GOT3 (cell line): ENCODE data around the gene MTHFD1L.
"Not testable (repeated sequence)": the region's sequence is repeated elsewhere in the genome, so short reads cannot be mapped to it uniquely, and the experiment has no call there.

Source experiments
- DNase-seq: peaks from one replicate; lab custom pipeline; 2025; ENCODE audit warnings: mixed read lengths; lab: John Stamatoyannopoulos, UW

Gene MTHFD1L

GRCh38 chr6:151041686-151042085, 176.2 kb downstream of the MTHFD1L start:
- no peak for DNase-seq

DNA sequence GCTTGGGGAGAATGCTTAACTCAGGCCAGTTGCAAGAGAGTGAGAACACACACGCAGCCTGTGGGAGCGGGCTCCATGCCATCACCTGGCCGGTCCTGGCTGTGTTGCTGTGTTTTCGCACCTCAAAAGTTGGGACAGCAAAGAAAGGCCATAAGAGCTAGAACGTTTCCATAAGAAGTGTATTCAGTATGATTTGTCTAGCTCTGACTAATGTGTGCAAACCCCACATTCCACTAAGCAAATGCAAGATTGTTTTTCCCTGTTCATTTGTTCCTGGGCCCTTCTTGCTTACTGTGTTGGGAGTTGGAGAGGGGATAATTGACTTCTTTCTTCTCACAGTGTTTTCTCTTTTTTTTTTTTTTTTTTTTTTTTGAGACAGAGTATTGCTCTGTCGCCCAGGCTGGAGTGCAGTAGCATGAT, 177.4 kb downstream of the MTHFD1L start:
- DNase-seq: not testable (repeated sequence)

- no peak for DNase-seq
Observed at GRCh38 chr6:151043944-151044343, 178.4 kb downstream of the MTHFD1L start.

- no peak for DNase-seq
Observed at GRCh38 chr6:151044465-151045441, 179.3 kb downstream of the MTHFD1L start.

- DNase-seq: not testable (repeated sequence)
Observed at GRCh38 chr6:151045511-151046222, 180.2 kb downstream of the MTHFD1L start.

GRCh38 chr6:151051164-151051563, 185.7 kb downstream of the MTHFD1L start:
- no peak for DNase-seq

DNA sequence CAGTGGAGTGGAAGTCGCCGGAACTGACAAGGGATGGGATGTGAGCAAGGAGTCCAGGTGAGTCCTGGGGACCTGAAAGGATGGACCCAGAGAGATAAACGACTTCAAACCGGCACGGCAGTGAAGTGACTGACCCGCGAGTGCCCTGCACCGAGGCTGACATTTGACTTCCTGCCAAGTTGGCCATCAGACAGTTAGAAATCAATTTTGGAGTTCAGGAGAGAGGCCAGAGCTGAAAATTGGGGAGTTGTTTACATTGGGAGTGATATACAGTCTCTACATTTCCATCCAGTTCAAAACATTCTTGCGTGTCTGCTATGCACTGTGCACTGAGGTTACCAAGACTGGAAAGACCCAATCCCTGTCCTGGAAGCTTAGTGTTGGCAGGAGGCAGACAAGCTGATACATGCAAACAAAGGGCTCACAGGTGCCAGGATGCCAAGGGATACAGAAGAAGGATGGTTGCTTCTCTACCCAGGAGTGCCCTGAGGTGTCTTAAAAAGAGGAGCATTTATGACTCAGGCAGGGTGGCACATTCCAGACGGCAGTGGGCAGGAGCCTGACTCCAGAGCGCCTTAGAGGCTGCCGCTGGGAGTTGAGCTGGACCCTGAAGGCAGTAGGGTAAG, 186.6 kb downstream of the MTHFD1L start:
- DNase-seq: no peak

DNA sequence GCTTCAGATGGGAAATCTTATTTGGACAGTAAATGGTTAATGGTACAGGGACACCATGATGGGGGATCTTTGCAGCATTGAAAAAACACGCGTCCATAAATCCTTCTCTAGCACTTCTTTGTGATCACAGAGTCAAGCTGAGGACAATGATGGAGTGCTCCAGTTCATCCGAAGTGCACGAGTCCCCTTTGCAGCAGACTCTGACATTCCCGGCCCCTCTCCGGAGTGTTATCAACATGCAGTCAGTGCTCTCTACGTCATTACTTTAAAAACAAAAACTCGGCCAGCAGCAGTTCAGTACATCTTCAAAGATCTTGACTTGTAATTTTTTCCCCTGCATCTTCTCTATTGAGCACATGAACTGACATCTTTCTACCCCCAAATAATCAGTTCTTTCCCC, 188.8 kb downstream of the MTHFD1L start:
- no peak for DNase-seq

DNA sequence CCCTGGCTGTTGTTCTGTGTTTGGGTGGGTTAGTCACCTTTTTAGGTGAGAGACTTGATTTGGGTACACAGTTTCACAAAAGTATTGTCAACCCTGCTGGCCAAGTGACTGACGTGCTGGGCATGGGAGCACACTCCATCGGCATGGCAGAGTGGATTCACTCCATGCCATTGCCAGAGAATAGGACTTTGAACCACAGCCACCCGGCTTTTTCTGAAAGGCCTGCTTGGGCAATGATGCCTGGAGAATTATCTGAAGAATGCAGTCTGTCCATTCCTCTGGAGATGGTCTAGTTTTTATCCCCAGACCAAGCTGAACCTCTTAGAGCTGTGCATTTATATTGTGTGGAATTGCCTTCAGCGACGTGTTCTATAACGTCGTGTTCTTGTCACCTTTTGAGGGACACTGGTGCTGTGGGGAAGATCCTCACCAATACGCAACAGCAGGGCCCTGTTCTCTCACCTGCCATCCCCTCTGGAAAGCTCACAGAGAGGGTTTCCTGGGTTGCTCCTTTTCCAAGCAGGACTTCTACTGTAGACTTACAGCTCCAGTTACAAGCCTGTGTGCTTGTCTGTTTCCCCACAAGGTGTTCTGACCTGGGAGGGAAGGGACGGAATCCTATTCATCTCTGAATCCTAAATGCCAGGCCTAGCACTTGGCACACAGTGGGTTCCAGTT, 190.9 kb downstream of the MTHFD1L start:
- no peak for DNase-seq

DNA sequence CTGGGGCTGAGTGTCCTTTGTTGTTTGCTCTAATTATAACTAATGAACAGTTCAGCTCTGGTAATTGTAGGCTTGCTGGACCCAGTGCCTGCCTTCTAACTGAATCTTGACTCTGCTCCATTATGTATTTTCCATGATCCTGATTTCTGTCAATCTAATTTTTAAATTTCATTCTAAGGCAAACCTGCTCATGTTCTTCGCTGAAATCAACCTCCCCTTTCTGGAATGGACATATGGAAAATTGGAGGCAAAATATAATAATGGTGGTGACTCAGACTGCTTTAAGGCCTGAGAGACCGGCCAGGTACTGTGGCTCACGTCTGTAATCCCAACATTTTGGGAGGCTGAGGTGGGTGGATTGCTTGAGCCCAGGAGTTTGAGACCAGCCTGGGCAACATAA, 191.6 kb downstream of the MTHFD1L start:
- no peak for DNase-seq

DNA sequence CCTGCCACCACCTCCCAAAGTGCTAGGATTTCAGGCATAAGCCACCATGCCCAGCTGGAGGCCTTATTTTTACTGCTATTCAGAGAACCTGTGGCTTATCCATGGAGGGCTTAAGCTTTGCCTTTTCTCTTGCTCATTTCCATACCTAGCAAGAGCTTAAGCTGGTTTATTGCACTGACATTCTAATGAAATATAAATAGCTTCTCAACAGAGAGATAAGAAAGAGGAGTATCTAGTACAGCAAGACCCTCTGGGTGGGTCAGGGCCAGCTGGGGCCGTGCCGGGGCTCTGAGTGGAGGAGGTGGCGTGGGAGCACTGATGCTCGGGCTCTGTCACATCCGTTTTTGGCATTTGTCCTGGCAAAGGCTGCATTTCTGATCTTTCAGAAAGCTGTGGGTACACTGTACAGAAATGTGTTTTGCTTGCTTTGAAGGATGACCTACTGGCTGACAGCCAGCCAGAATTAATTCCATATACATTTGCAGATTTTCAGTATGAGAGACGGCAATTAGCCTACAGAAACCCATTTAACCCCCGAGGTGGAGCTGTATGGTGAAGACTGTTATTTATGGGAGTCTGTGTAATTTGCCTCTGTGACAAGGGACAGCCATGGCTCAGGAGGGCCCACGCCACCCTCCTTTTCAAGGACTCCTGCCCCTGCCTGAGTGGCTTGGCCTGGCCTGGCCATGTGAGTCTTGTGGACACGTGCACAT, 192.7 kb downstream of the MTHFD1L start:
- no peak for DNase-seq

GRCh38 chr6:151059612-151060095, 194.2 kb downstream of the MTHFD1L start:
- DNase-seq: no peak

GRCh38 chr6:151060096-151060765, 194.7 kb downstream of the MTHFD1L start:
- DNase-seq: no peak

DNA sequence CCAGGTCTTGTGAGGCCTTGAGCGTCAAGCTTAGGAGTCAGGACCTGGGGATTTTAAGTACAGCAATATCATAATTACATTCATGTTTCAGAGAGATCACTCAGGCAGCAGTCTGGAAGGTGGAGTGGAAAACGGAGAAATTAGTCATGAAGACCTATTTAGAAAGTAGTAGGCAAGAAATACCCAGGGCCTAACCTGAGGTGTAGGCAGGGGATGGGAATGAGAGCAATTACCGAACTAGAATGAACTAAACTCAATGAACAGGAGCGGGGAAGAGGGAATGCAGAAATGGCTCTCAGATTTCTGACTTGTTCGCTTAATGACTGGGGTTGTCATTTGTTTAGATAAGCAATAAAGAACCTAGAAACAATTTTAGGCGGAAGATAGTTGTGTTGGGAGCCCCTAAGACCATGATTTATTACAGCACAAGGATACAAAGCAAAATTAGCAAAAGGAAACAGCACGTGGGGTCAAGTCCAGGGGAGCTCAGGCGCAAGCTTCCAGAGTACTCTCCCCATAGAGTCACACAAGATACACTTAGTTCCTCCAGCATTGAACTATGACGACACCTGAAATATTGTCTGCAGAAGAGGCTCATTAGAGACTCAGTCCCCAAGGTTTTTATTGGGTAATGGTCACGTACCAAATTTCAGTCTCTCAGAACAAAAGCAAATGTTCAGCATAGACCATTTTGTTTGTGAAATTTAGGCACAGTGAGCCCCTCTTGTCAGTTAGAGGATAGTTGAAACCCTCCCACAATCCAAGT, 195.4 kb downstream of the MTHFD1L start:
- DNase-seq: no peak

DNA sequence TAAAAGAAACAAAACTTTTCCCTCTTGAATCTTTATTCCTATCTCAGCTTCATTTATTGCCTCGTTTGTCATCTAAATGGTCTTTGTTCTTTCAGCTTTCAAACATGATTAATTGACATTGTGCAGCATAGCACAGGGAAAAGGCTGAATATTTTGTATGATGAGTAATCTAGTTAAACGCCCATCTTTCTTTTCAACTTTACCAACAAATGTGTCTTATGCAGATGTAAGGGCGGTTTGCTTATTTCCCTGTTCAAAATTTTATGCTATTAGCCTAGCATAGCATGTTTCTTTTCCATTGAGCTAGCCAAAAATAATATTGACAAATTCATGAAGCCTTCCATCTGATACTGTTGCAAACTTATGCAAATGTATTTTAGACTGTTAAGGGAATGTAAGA, 197.8 kb downstream of the MTHFD1L start:
- DNase-seq: no peak

DNA sequence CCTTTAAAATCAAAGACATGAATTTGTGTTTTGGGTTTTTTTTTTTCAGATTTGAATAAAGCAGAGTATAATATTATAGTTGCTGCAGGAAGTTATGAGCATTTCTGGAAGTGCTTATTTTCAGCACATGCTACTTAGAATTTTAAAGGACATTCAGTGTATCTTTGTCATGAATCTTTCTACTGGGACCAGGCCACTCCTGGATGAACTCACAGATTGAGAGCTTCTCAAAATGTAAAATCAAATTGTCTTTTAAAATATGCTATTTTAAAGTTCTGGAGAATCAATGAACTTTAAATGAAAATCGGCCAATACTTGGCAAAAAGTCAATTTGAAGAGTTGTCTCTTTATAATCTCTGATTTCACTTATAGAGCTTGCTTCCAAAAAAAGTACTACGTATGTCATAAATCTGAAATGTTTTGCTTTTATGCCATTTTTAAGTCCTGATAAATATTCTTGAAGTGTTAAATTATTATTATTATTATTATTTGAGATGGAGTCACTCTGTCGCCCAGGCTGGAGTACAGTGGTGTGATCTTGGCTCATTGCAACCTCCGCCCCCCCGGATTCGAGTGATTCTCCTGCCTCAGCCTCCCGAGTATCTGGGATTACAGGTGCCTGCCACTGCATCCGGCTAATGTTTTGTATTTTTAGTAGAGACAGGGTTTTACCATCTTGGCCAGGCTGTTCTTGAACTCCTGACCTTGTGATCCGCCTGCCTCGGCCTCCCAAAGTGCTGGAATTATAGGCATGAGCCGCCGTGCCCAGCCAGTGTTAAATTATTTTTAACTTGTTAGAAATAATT, 198.5 kb downstream of the MTHFD1L start:
- no peak for DNase-seq

DNA sequence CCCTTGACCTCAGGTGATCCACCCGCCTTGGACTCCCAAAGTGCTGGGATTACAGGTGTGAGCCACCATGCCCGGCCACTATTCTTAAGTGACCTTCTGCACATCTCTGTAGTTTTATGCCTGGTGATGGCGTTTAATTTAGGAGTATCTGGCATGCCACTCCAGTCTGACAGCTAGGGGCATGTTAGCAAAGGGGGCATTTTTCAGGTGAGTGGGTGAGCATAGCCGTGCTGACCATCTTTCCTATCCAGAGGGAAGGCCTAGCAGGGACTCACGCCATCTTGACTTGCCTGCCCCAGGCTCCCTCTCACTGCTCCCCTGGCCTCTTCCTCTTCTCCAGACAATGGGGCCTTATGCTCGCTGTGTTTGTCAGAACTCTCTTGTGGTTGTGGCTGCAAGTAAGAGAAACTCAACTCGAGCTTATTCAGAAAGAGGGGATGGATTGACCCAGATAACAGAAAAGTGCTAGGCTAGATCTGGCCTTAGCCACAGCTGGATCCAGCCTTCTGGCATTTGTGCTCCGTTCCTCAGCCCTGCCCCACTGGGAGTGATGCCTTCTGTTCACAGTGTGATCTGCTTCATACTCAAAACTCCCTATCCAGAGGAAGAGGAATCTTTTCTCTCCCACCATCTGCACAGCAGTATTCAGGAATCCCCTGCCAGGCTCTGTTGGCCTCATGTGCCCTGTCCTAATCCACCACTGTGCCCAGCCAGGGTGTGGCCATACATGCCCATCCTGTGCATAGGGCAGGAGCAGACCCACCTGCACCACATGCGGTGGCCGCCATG, 199.7 kb downstream of the MTHFD1L start:
- DNase-seq: no peak
